ENCODE results near the gene HCRT.
"Not testable (repeated sequence)": the region's sequence is repeated elsewhere in the genome, so short reads cannot be mapped to it uniquely, and the experiment has no call there.

GRCh38 chr17:42206153-42206612 is 20.9 kb upstream of the HCRT start:
- TF ChIP-seq POLR2AphosphoS5 (IDR thresholded peaks at IDR 0.05; ENCODE audit: borderline replicate concordance, low read depth, low read length); EZH2 (IDR thresholded peaks at IDR 0.05): not testable (repeated sequence)
